ENCODE measurements around the gene AKT3.

DNA sequence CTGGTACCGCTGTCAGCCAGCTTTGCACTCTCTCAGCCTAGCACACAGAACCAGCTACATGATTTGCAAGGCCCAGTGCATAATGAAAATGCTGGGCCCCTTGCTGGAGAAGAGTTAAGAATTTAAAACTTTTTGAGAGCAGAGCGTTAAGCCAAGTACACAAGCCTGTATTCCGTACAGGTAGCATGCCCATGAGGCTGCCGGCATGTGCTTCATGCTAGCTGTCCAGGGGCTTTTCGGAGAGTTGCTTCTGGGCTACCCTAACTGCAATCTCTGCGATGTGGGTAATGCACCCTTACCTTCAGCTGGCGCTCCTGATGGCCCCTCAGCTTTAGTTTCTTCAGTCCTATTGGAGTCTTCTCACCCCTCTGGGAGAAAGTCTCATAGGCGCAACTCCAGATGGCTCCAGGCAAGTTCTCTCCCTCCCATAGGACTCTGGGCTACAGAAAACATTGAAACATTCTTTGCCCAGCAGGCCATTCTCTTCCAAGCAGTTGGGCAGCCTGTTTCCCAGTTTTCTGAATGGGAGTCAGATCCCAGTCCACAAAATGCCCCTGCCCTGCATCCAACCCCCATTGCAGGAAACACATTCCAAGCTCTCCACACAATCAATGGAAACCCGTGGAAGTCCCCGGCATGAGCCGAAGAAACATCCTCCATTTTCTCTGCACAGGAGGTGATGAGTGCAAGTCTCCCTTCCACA is 5.7 kb upstream of the AKT3 start:
- TF ChIP-seq POLR2AphosphoS5 (IDR thresholded peaks at IDR 0.05; ENCODE audit: insufficient read depth in 1 of 2, low read depth in 1 of 2) (no peak), POLR2A (IDR thresholded peaks at IDR 0.05) (no peak)
- TF ChIP-seq, protein P1, sequence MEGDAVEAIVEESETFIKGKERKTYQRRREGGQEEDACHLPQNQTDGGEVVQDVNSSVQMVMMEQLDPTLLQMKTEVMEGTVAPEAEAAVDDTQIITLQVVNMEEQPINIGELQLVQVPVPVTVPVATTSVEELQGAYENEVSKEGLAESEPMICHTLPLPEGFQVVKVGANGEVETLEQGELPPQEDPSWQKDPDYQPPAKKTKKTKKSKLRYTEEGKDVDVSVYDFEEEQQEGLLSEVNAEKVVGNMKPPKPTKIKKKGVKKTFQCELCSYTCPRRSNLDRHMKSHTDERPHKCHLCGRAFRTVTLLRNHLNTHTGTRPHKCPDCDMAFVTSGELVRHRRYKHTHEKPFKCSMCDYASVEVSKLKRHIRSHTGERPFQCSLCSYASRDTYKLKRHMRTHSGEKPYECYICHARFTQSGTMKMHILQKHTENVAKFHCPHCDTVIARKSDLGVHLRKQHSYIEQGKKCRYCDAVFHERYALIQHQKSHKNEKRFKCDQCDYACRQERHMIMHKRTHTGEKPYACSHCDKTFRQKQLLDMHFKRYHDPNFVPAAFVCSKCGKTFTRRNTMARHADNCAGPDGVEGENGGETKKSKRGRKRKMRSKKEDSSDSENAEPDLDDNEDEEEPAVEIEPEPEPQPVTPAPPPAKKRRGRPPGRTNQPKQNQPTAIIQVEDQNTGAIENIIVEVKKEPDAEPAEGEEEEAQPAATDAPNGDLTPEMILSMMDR (IDR thresholded peaks at IDR 0.05), result no peak

Measured in vagina (tissue), 2 donors.